ENCODE measurements around the gene MMP10. TPM values are rescaled to one million over a fixed set of nuclear protein-coding genes. Genes with fewer than 3 reads are reported as not detected.
A peak's percentile ranks its signal among the peaks of the same experiment; 100 is the strongest.

Gene MMP10
- total RNA-seq (2014; rRNA removed; shearing (Covaris generic)), result 0.37 TPM in 1 of 2 replicates, not detected in the other

DNA sequence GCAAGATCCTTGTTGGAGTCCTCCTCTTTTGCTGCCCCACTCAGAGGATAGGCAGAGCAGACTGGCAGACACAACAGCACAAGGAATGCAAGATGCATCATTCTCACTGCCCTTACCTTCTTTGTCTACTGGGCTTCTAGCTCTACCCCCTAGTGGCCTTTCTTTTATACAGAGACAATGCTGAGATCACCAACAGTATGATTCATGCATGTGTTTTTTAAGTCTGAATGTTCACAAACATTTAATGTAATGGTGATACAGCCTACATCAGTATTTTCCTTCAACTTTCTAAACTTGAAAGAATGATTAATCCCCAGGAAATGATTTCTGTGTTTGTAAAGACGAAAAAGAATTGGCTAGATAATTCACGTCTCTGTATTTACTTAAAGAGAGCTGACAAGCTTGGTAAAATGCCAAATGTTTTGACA is at the start of gene MMP10:
Gene MMP10 (minus strand): TSS at position 138 of the 428 bp plus-strand sequence. CDS start 37 bp downstream, at position 101.
- peak; percentile 76 for DNase-seq (ENCODE audit: low read depth)

DNA sequence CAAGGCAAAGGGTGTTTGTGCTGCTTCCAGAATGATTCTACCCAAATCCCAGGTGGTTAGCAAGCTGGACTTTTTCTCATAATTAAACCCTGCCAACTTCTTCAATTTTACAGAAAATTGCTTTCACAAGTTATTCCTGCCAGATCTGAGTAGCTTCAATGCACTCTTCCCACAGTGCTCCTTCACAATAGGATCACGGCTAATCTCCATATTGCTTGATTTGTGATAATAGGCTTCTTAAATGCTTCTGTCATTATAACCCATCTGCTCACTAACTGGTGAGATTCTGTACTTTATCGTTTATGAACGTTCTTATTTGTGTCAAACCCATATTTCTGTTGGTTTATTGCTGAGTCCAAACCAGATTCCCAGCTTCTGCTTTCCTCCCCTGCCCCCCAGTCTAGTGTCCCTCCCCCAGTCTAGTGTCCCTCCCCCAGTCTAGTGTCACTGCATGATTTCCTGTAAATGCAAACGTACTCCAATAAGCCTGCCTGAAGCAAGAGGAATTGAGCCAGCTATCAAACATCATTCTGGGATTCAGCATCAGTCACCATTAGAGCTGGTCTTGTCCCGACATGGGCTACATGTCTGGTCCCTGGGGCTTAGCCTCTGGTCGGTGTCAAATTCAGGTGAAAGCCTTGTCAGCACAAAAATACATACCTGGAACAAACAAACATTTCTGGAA is 49.0 kb upstream of the MMP10 start:
- no peak for DNase-seq (ENCODE audit: low read depth)

DNA sequence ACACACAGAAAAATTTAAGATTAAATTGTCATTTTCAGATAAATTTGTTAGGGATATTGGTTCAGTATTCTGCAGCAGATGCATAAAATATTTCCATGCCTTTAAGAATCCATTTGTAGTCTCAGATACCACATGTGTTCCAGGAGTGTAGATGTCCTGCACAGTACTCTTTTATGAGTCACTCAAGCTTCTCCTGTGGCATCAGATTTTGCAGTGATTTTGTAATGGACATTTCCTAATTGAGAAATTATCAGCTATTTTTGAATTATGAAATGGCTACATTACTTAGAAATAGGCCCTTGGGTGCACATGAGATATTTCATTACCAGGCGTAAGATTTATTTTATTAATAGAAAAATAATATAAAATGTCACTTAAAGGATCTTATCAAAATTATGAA is 44.1 kb upstream of the MMP10 start:
- DNase-seq (ENCODE audit: low read depth), result no peak

DNA sequence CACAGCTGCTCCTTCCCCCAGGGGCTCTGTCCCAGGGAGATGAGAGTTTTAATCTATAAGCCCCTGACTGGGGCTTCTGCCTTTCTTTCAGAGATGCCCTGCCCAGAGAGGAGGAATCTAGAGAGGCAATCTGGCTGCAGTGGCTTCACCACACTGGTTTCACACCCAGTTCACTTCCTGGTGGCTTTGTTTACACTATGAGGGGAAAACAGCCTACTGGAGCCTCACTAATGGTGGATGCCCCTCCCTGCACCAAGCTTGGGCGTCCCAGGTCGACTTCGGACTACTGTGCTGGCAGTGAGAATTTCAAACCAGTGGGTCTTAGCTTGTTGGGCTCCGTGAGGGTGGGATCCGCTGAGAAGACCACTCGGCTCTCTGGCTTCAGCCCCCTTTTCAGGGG is 39.1 kb upstream of the MMP10 start:
- DNase-seq (ENCODE audit: low read depth), result no peak

DNA sequence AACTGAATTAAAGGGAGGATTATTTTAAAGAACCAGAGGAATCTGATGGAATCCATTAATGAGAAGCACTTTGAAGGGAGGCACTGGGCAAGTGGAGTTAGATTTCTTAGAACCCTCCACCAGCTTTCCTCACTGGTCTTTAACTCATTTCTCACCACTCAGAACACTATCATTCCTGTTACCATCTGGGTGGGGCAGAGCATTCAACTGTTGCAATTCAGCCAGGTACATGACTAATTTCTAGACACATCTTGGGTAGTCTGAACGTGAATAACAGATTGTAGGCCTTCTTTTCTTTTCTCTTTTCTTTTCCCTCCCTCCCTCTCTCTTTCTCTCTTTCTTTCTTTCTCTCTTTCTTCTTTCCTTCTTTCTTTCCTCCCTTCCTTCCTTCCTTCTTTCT is 33.1 kb upstream of the MMP10 start:
- DNase-seq (ENCODE audit: low read depth), result no peak

DNA sequence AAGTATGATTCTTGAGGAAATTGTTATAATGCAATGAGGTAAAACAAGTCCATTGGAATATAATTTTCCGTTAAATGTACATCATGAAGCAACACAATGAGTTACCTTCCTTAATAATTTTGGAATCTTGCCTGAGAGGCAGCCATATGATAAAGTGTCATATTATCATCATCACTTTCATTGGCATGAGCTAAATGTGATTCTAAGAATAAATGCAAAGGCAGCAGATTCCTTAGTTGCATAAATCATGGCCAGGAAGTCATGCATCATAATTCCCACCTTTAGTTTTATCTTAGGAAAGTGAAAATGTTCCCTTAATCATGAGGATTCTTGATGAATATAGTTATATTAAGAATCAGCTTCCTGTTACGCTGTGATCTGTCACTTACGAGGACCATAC is 31.8 kb upstream of the MMP10 start:
- DNase-seq (ENCODE audit: low read depth), result no peak

DNA sequence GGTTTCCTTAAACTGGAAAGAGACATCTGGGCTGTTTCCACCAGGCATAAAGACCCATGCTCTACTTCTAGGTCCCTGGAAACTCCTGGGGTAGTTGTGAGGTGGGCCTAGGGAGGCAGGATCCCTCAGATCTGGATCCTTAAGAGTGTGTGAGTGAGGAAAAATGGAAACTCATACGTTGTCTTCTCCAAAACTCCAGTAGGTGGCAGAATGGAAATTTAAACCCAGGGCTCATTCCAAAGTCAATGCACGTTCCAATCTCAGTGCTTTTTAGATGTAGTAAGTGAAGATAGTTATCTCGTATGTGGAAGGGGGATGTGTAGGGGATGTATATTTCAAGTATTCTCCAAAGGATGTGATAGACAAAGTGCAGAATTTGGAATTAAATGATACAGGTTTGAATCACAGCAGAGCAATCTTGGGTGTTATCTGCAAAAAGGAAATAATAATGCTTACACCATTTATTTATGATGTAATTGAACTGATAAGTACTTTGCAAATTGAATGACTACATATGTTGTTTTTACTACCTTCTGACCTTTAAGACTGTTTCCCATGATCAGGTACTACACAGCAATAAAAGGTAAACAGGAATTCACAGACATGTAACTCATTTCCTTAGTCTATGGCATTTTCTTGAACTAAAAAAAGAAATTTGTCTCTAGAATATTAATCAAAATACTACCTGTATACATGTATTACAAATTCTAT is 30.7 kb upstream of the MMP10 start:
- peak; percentile 57 for DNase-seq (ENCODE audit: low read depth)

DNA sequence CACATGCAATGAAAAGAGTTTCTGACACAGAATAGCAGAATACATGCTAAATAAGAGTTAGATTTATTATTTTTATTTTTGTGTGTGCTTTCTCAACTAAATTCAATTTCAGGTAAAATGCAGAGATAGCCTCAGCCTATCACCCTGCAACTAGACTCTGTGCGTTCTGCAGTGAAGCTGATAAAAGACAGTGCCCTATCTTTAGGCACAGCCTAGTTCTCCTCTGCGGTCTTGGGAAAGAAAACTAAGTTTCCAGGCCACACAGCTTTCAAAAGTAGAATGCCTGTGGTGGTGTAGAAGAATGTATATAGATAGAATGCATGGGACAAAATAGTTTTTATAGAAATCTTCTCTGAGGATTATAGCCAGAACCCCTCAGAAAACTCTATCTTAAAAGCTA is 29.5 kb upstream of the MMP10 start:
- DNase-seq (ENCODE audit: low read depth), result no peak

DNA sequence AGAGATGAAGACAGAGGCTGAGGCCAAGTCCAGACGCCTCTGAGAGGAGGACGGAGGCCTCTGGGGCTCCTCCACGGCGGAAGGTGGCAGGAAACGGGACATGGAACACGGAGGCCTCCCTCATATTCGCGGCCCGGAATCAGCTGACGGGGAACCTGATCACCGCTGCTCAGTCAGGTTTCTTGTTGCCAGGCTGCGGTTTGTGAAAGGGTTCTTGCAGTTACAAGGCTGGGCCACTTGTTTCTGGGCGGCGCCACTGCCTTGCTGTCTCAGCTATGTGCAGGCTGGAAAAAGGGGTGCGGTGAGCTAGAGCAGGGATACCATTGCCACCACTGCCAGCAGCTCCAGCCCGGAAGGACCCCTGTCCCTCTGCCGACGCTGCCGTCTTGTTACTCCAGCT is 27.5 kb upstream of the MMP10 start:
- DNase-seq (ENCODE audit: low read depth), result no peak

DNA sequence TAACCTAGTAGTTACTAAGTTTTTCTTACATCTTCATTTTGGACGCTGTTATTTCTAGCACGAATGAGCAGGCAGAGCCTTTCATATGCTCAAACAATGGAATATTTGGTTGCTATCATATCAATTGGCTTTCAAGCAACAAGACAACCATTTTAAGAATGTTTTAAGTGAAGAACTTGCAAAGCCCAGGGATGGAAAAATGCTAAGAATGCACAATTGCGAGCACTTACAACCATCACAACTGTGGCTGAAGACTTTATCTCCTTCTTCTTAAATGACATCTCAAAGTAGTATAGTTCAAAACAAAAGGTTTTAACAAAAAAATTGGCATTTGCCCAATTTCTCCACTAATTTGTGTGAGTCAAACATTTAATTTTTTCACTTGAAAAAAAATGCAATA is 25.9 kb upstream of the MMP10 start:
- no peak for DNase-seq (ENCODE audit: low read depth)

DNA sequence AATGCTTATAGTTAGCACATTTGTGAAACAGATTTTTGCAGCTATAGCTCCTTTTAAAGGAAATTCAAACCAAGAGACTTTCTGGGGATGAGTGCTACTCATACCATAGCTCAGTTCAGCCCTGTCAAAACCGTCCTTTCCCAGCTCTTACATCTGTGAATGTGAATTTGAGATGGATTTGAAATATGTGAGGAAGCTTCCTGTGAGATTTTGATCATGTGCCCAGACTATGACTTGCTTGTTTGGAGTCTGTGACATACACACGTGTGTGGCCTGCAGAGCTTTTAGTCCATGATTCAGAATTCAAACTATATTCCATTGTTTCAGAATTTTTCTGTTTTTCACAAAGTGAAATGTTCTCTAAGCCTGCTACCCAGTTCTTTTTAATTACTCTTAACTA is 21.9 kb upstream of the MMP10 start:
- peak; percentile 70 for DNase-seq (ENCODE audit: low read depth)

DNA sequence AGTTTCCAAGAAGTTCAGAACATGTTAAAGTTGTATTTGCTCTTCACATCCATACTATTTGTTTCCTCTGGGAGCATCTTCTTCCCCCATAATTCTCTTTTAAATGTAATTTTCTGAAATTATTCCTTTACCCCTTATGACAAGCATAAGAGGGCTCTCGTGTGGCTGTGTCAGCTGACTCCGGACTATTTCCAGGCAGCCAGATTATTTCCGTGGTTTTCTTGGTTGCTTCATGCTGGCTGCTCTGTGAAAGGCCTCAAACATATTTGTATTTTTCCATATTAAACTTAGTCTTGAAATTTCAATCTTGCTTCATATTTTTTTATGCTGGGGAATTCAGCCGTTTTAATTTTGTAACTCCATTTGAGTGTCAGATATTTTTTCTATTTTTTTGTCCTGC is 20.3 kb upstream of the MMP10 start:
- no peak for DNase-seq (ENCODE audit: low read depth)

DNA sequence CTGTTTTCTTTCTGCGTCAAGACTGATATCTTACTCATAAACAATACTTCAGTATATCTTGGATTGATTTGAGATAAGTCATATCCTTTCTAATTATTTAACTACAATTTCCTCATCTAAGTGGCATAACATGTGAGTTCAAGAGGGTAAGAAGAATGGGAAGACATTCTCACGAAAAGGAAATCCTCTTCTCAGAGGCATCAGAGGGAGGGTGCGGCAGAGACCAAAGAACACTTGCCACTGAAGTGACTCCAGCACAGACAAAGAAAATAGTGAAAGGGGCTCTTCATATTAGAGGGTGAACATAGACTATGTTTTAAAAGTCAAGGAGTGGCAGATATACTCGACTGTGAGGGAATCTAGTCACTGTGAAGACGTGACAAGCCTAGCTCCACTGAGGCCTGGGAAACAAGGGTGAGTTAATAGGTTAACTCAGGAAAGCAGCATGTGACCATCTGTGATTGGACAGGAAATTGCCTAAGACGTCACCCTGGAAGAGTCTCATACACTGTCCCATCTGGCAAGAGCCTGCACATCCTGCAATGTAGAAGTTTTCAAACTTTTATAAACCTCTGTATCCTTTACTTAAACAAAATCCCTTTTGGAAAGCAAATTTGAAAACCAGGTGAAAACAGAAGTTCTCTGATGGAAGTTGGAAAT is 19.4 kb upstream of the MMP10 start:
- DNase-seq (ENCODE audit: low read depth), result no peak

DNA sequence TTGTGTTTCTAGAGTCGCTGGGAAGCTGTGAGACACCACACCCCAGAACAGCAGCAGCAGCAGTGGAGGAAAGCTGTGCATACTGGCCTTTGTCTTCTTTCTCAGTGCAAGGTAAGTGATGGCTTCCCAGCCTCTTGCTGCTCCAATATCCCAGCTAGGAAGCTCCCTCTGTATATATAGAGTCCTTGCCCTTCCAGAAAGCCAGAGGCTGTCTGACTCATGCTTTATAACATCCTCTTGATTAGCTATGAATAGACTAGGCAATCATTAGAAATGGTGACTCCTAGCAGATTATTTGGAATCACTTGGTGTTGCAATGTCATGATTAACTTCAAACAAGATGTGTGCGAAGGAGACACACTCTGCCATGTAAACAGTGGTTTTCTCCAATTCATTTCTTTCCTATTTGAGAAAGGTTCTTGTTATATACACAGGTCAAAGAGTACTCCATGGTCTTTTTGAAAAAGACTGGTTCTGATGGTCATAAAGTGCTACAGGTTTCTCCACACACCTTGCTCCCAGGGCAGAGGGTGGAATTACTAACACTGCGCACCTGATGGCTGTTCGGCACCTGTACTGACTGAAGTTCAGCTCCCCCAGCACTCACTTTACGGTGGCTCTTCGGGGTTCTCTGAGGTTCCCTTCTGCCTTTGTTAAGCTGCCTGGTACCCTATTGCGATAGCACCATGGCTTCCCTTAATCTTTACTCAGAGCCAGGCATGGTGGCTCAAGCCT is 17.8 kb upstream of the MMP10 start, which contains the start of gene MMP1:
Gene MMP1 (minus strand): TSS at position 149 of the 735 bp plus-strand sequence. CDS start 68 bp downstream, at position 81.
- peak; percentile 75 for DNase-seq (ENCODE audit: low read depth)

DNA sequence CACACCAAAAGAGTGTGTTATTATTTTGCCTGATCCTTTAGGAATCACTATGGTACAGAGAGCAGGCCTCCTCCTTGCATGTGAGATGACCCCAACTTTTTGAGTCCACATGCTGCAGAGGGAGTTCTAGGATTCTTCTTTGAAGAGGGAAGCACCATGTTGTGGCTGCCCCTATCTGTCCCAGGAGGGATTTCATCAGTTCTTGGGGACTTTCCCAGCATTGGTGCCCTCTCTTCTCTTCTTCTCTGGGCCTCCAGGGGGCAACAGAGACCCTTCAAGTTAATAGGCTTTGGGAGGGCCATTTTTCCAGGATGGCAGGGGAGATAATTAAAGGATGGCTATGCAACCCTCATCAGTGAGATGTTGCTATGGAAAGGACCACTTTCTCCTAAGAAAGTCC is 14.0 kb upstream of the MMP10 start:
- peak; percentile 63 for DNase-seq (ENCODE audit: low read depth)

DNA sequence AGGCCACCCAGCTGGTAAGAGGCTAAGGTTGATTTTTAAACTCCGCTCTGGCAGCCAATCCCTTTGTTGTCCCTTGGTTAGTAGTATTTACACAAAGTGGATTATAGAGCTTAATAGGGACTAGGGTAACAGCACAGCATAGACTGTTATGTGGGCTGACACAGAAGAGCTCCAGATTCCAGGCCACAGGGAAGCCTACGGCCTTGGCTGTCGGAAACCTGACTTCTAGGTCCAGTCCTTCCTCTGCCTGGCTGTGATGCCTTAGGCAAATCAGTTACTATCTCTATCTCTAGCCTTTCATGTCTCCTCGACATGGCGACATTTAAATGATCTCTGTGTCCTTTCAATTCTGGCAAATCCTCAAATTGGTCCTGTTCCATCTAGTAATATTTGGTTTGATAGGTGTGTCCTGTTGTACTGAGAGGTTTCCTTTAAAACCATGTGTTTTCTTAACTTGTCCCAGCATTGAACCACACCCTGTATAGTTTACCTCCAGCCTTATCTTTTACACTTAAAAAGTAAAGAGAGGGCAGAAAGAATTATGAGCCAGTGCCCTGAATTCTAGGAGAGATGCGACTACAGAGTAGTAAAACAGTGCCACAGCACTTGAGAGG is 13.4 kb upstream of the MMP10 start:
- DNase-seq (ENCODE audit: low read depth), result no peak

DNA sequence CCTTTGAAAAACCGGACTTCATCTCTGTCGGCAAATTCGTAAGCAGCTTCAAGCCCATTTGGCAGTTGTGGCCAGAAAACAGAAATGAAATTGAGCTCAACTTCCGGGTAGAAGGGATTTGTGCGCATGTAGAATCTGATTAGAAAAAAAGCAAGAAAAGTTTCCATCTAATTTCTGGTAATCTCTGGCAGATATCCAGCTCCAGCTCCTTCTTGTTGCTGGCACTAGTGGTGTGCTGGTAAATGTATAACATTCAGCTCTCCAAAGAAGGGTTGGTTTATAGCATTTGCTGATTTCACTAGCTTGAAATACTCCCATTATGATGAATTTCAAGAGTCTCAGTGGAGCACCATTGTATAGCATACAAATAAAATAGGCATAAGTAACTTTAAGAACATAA is 12.2 kb upstream of the MMP10 start:
- DNase-seq (ENCODE audit: low read depth), result no peak

DNA sequence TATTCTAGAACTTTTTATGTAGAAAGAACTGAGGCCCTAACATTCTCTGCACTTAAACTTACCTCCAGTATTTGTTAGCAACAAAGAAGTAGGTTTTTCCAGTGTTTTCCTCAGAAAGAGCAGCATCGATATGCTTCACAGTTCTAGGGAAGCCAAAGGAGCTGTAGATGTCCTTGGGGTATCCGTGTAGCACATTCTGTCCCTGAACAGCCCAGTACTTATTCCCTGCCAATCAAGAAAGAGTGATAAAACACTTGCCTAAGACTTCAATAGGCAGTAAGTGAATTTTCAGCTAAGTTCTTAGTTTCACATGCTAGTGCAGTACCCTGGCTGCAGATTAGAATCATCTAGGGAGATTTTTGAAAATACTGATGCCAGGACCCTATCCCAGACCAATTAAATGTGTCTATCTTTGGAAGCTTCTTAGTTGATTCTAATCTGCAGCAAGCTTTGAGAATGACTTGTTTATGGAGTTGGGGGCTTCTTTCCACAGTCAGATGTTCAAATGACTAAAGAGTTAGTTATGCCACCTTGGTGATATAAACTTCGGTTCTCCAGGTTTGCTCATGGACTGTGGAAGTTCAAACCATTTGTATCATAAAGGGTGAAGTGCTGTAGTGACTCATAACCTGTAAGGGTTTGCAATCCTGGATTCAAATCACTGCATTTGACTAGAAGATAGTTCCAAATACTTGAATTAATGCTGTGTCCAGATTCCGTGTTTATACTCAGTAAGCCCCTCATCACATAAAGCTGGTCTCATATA is 11.0 kb upstream of the MMP10 start:
- DNase-seq (ENCODE audit: low read depth), result peak; percentile 56

DNA sequence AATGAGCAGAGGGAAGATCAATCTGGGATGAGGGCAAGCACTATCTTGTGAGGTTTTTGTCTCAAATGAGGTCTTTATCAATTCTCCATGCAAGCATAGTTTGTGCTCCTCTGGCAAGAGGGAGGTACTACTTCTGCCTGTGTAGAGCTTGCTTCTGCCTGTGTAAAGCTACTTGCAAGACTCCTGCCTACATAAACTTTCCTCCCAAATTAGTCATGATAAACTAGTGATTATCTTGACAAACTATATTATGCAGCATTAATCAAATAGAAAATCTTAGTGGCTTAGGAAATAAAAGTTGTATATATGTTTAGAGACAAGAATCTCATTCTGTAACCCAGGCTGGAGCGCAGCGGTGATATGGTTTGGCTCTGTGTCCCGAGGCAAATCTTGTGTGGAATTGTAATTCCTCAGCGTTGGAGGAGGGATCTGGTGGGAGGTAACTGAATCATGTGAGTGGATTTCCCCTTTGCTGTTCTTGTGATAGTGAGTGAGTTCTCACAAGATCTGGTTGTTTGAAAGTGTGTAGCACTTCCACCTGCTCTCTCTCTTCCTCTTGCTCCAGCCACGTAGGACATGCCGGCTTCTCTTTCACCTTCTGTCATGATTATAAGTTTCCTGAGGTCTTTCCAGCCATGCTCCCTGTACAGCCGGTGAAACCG is 8.0 kb upstream of the MMP10 start:
- DNase-seq (ENCODE audit: low read depth), result no peak

DNA sequence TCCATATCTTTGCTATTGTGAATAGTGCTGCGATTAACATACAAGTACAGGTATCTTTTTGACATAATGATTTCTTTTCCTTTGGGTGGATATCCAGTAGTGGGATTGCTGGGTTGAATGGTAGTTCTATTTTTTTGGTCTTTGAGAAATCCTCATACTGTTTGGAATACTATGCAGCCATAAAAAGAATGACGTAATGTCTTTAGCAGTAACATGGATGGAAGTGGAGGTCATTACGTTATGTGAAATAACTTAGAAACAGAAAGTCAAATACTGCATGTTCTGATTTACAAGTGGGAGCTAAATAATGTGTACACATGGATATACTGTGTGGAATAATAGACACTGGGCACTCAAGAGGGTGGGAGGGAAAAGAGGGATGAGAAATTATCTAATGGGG is 4.0 kb upstream of the MMP10 start:
- DNase-seq (ENCODE audit: low read depth), result no peak

All from M059J (cell line).